K562 (cell line): ENCODE measurements around the gene CHIC2. TPM values are rescaled to one million over a fixed set of nuclear protein-coding genes. Genes with fewer than 3 reads are reported as not detected.

ENCODE experiments used
- ATAC-seq: fragments of 200-7000 bp; cut with Tn5 transposase; 3 replicates; pipeline ENCODE4 v1.9.1; 2020; ENCODE audit warnings: moderate library complexity
- BruUV-seq: library from RNA; stranded (reverse); fragments of 400-500 nt; replicated peaks from 2 replicates; lab custom pipeline; 2021; lab: Mats Ljungman, UMichigan
- CTCF ChIA-PET: fragments of 300-600 bp; formaldehyde crosslinking; extraction: SDS; loops from one replicate; lab custom pipeline; 2021; ENCODE audit warnings: low intra/inter-chr PET ratio; lab: Yijun Ruan, JAX
- POLR2A ChIA-PET: fragments of 300-600, 350-650 bp; sonication (Branson Sonifier 250); formaldehyde crosslinking; extraction: SDS; loops from one replicate; lab custom pipeline; 2021; ENCODE audit warnings: antibody characterized with exemption, inconsistent platforms; lab: Yijun Ruan, JAX
- DNase-seq, 4 experiments: peaks; one replicate each; pipeline versions ENCODE4 v3.0.0 to v3.0.0-alpha.2; 2011 to 2018; ENCODE audit warnings: low spot score in 3 of 4, mixed read lengths in 3 of 4; ENCODE audit errors: extremely low read depth in 1 of 4
- FAIRE-seq: peaks from 2 replicates; lab custom pipeline; 2011; peaks lifted over from hg19 to GRCh38; lab: Jason Lieb, UNC
- H2AFZ ChIP-seq: 2 replicates; pipeline ENCODE4 v1.6.0; 2011; ENCODE audit warnings: low read depth, low read length, control low read depth, inconsistent platforms
- H3K27ac ChIP-seq: fragments of 200-600 bp; 3 replicates; pipeline ENCODE4 v1.8.0; 2011; ENCODE audit warnings: low read depth, mild to moderate bottlenecking, control low read depth, inconsistent platforms, low read length, moderate library complexity, mixed read lengths; ENCODE audit errors: extremely low read depth
- H3K27me3 ChIP-seq, 2 experiments: fragments of 300-600 bp in 1 of 2; 2 replicates in 1 of 2; 3 replicates in 1 of 2; pipeline versions ENCODE4 v1.6.0 to v1.8.0; 2011; ENCODE audit warnings: inconsistent platforms in 2 of 2, low read length in 2 of 2, mild to moderate bottlenecking in 1 of 2, mixed read lengths in 1 of 2, moderate library complexity in 1 of 2; ENCODE audit not compliant: control insufficient read depth in 2 of 2, insufficient read depth in 2 of 2
- H3K36me3 ChIP-seq: fragments of 300-600 bp; 3 replicates; pipeline ENCODE4 v1.8.0; 2011; ENCODE audit warnings: mild to moderate bottlenecking, low read length, inconsistent platforms; ENCODE audit not compliant: control insufficient read depth, insufficient read depth
- H3K4me1 ChIP-seq, 2 experiments: fragments of 200-600 bp in 1 of 2; replicated peaks in 1 of 2; 2 replicates in 1 of 2; 3 replicates in 1 of 2; pipeline versions ENCODE4 v1.5.1 to v1.8.0; 2011; ENCODE audit warnings: inconsistent platforms in 2 of 2, low read length in 2 of 2, mild to moderate bottlenecking in 1 of 2, mixed read lengths in 1 of 2, moderate library complexity in 1 of 2; ENCODE audit not compliant: control insufficient read depth in 2 of 2, insufficient read depth in 2 of 2
- H3K4me2 ChIP-seq: 2 replicates; pipeline ENCODE4 v1.6.1; 2011; ENCODE audit warnings: low read length, control low read depth, inconsistent platforms, mixed read lengths; ENCODE audit not compliant: insufficient read depth
- H3K4me3 ChIP-seq: fragments of 200-600 bp; sonication (generic), shearing (Covaris generic); 2 replicates; pipeline ENCODE4 v1.5.1; 2016; ENCODE audit warnings: control low read depth, inconsistent platforms
- H3K79me2 ChIP-seq: fragments of 200-600 bp; 3 replicates; pipeline ENCODE4 v1.8.0; 2011; ENCODE audit warnings: low read length, inconsistent platforms; ENCODE audit not compliant: control insufficient read depth, insufficient read depth
- H3K9ac ChIP-seq, 2 experiments: 2 replicates each; pipeline versions ENCODE4 v1.6.0 to v1.6.1; 2011; ENCODE audit warnings: low read depth in 2 of 2, low read length in 2 of 2, control low read depth in 1 of 2, inconsistent platforms in 1 of 2, mild to moderate bottlenecking in 1 of 2, mixed read lengths in 1 of 2; ENCODE audit not compliant: insufficient read depth in 1 of 2
- H3K9me1 ChIP-seq: one replicate; pipeline ENCODE4 v1.6.0; 2011; ENCODE audit warnings: inconsistent platforms, mild to moderate bottlenecking, low read length, moderate library complexity; ENCODE audit not compliant: control insufficient read depth, insufficient read depth
- H3K9me3 ChIP-seq: replicated peaks from 2 replicates; pipeline ENCODE4 v1.5.1; 2011; ENCODE audit warnings: low read depth, low read length, inconsistent platforms; ENCODE audit not compliant: control insufficient read depth, insufficient read depth
- H4K20me1 ChIP-seq: replicated peaks from 2 replicates; pipeline ENCODE4 v1.6.1; 2011; ENCODE audit warnings: low read length, inconsistent platforms, mixed read lengths; ENCODE audit not compliant: control insufficient read depth, insufficient read depth
- ATF4 ChIP-seq: fragments of 450-650 bp; formaldehyde crosslinking; IDR thresholded peaks from 2 replicates; pipeline ENCODE4 v1.4.0; 2022; ENCODE audit warnings: mild to moderate bottlenecking, moderate library complexity
- GTF3C2 ChIP-seq: IDR thresholded peaks from 3 replicates; pipeline ENCODE4 v1.6.1; 2011; ENCODE audit warnings: borderline replicate concordance, mild to moderate bottlenecking, moderate library complexity; ENCODE audit not compliant: insufficient read length; ENCODE audit errors: extremely low read depth
- HNRNPH1 ChIP-seq: fragments of 200-400 bp; formaldehyde crosslinking; optimal IDR thresholded peaks from 2 replicates; pipeline ENCODE3; 2017; ENCODE audit warnings: low read depth, mild to moderate bottlenecking, low read length, moderate library complexity
- KLF13 ChIP-seq: fragments of 450-650 bp; IDR thresholded peaks from 2 replicates; pipeline ENCODE4 v1.6.1; 2016; ENCODE audit warnings: missing genetic modification characterization, low read depth, mild to moderate bottlenecking, missing compliant biosample characterization, moderate library complexity, borderline replicate concordance
- MBD2 ChIP-seq: sonication (generic); IDR thresholded peaks from 2 replicates; pipeline ENCODE4 v1.6.1; 2016; ENCODE audit warnings: low read depth, borderline replicate concordance
- RBM15 ChIP-seq: fragments of 200-400 bp; formaldehyde crosslinking; IDR thresholded peaks from 2 replicates; pipeline ENCODE4 v1.6.1; 2018; ENCODE audit warnings: mild to moderate bottlenecking, low read length, moderate library complexity; ENCODE audit not compliant: insufficient read depth
- RBM17 ChIP-seq: fragments of 200-400 bp; formaldehyde crosslinking; IDR thresholded peaks from 2 replicates; pipeline ENCODE4 v1.6.1; 2017; ENCODE audit warnings: low read depth, mild to moderate bottlenecking, low read length, borderline replicate concordance
- RFX7 ChIP-seq: fragments of 250-450 bp; sonication (Bioruptor Pico); IDR thresholded peaks from 2 replicates; pipeline ENCODE4 v1.5.1; 2021; ENCODE audit warnings: mild to moderate bottlenecking
- SRSF1 ChIP-seq: fragments of 200-400 bp; formaldehyde crosslinking; IDR thresholded peaks from 2 replicates; pipeline ENCODE4 v1.6.1; 2017; ENCODE audit warnings: mild to moderate bottlenecking, low read depth, low read length, moderate library complexity
- TGIF2 ChIP-seq: sonication (generic); formaldehyde crosslinking; IDR thresholded peaks from 2 replicates; pipeline ENCODE4 v1.8.1; 2022; ENCODE audit warnings: mild to moderate bottlenecking, missing genetic modification reagents, moderate library complexity
- THAP7 ChIP-seq: fragments of 250-450 bp; sonication (Bioruptor Pico); IDR thresholded peaks from 2 replicates; pipeline ENCODE4 v1.5.0; 2021
- THRB ChIP-seq: fragments of 450-650 bp; formaldehyde crosslinking; conservative IDR thresholded peaks from 2 replicates; pipeline ENCODE4 v1.4.0; 2022; ENCODE audit warnings: mild to moderate bottlenecking, missing genetic modification characterization
- ZNF12 ChIP-seq: sonication (generic); formaldehyde crosslinking; IDR thresholded peaks from 2 replicates; pipeline ENCODE4 v1.4.0; 2020; ENCODE audit warnings: mild to moderate bottlenecking, missing genetic modification reagents
- ZNF175 ChIP-seq: fragments of 200-800 bp; sonication (Bioruptor generic); IDR thresholded peaks from 2 replicates; pipeline ENCODE4 v1.6.1; 2016; ENCODE audit warnings: low read depth, mild to moderate bottlenecking, missing genetic modification characterization, missing compliant biosample characterization
- ZNF232 ChIP-seq: sonication (generic); formaldehyde crosslinking; IDR thresholded peaks from 2 replicates; pipeline ENCODE4 v1.8.0; 2022; ENCODE audit warnings: mild to moderate bottlenecking, missing genetic modification reagents
- ZNF253 ChIP-seq: fragments of 250-450 bp; sonication (Bioruptor Pico); conservative IDR thresholded peaks from 2 replicates; pipeline ENCODE4 v1.6.1; 2021; ENCODE audit warnings: mild to moderate bottlenecking
- ZNF79 ChIP-seq: fragments of 250-450 bp; sonication (Bioruptor Pico); IDR thresholded peaks from 2 replicates; pipeline ENCODE4 v1.4.0; 2020; ENCODE audit warnings: low read depth, mild to moderate bottlenecking, moderate library complexity
- WGBS: fragments of 100-300 bp; shearing (Covaris generic); methylation state at CpG from one replicate; pipeline ENCODE4 v1.1.6; 2016; ENCODE audit warnings: low coverage, mixed read lengths; ENCODE audit not compliant: insufficient coverage; ENCODE audit errors: missing lambda C conversion rate; 5-methylcytosine and 5-hydroxymethylcytosine counted together
- in situ Hi-C: fragments of 300-500 bp; cut with MboI; formaldehyde crosslinking; loops from 4 replicates; pipeline ENCODE4 v1.15.0; 2018; ENCODE audit warnings: inconsistent platforms, mixed read lengths
- intact Hi-C: fragments of 100-400 bp; cut with micrococcal nuclease; formaldehyde crosslinking; loops from 2 replicates; pipeline ENCODE4 v1.14.2; 2022
- polyA plus RNA-seq, 8 experiments: library from polyadenylated mRNA; depleted of rRNA in 4 of 8; stranded (reverse) in 5 of 8; unstranded in 3 of 8; fragments of >200 nt; fragmentation: Nextera tagmentation in 2 of 8; fragmentation: Illumina TruSeq in 1 of 8; extraction: Ambion mirVana in 2 of 8; extraction: Trizol in 1 of 8; gene quantifications; 2 replicates each; pipeline versions ENCODE4 v1.2.1 to v1.2.3, GENCODE V29; 2011 to 2014; ENCODE audit warnings: inconsistent platforms in 1 of 8, missing spikeins in 1 of 8
- total RNA-seq, 7 experiments: library from RNA; depleted of rRNA in 6 of 7; stranded (reverse); fragments of >200 nt in 6 of 7; fragmentation: Illumina TruSeq in 2 of 7; extraction: Trizol in 2 of 7; gene quantifications; 2 replicates each; pipeline versions ENCODE4 v1.2.1 to v1.2.3, GENCODE V29; 2011 to 2021; ENCODE audit warnings: low replicate concordance in 1 of 7

Gene CHIC2
- total and polyA plus RNA-seq, 9 of the 15 experiments (the other 6 are each of a cell fraction or from before 2014, with no cell fraction given): 0.89 to 25.1 (median 12.1) TPM

GRCh38 chr4:54061067-54061466, 3.3 kb downstream of the CHIC2 start:
- no TSS peak for BruUV-seq
- no peaks in the 10 kb centered on the region for H3K9me1 ChIP-seq
- in situ Hi-C loops: no loop called here
- TF ChIP-seq ZNF232 (CRISPR knock-in tag): no peak
- no peak for TF ChIP-seq MBD2
- no peak for TF ChIP-seq KLF13 (tag)
- no peak for TF ChIP-seq HNRNPH1
- TF ChIP-seq THRB (CRISPR knock-in tag): no peak
- TF ChIP-seq ATF4 (CRISPR knock-in tag): no peak
- no peak for TF ChIP-seq RBM17
- no peak for TF ChIP-seq ZNF12 (CRISPR knock-in tag)
- no peak for TF ChIP-seq GTF3C2
- no peak for TF ChIP-seq ZNF175
- TF ChIP-seq THAP7 (CRISPR knock-in tag): no peak
- no peak for TF ChIP-seq SRSF1
- TF ChIP-seq TGIF2 (CRISPR knock-in tag): no peak
- no peak for TF ChIP-seq ZNF253
- no peak for TF ChIP-seq ZNF79 (CRISPR knock-in tag)
- TF ChIP-seq RFX7 (CRISPR knock-in tag): no peak
- TF ChIP-seq RBM15: no peak

More at GRCh38 chr4:54061067-54061466, 3.3 kb downstream of the CHIC2 start:
- Histone ChIP-seq H3K4me3 (no peak overlapping the region), H3K9me3 (no peaks in the 10 kb centered on the region), H3K9ac (no peak overlapping the region), H2AFZ (no peak overlapping the region), H3K27ac (no peak overlapping the region), H4K20me1 (peaks cover 4% of the 10 kb centered on the region; the same call in 1 of the 2 replicates), H3K79me2 (peaks cover 78% of the 10 kb centered on the region), H3K4me1 (peaks cover 3 to 17% of the 10 kb centered on the region in 2 experiments), H3K4me2 (no peak overlapping the region), H3K36me3 (no peaks in the 10 kb centered on the region), H3K27me3 (no peaks in the 10 kb centered on the region)
- POLR2A ChIA-PET: interaction anchor here (0.6 kb wide), 1 partner anchor 278 kb away, joined by 3 read pairs; no protein-coding TSS in a partner anchor
- intact Hi-C loops: no loop called here
- no peak for ATAC-seq
- 72% methylated on average over 3 of the region's 3 CpGs for WGBS
- CTCF ChIA-PET: no interaction called here
- no peak for DNase-seq
- FAIRE-seq: no peak
